Measurements from ENCODE around the gene PSMG3.

Gene PSMG3

DNA sequence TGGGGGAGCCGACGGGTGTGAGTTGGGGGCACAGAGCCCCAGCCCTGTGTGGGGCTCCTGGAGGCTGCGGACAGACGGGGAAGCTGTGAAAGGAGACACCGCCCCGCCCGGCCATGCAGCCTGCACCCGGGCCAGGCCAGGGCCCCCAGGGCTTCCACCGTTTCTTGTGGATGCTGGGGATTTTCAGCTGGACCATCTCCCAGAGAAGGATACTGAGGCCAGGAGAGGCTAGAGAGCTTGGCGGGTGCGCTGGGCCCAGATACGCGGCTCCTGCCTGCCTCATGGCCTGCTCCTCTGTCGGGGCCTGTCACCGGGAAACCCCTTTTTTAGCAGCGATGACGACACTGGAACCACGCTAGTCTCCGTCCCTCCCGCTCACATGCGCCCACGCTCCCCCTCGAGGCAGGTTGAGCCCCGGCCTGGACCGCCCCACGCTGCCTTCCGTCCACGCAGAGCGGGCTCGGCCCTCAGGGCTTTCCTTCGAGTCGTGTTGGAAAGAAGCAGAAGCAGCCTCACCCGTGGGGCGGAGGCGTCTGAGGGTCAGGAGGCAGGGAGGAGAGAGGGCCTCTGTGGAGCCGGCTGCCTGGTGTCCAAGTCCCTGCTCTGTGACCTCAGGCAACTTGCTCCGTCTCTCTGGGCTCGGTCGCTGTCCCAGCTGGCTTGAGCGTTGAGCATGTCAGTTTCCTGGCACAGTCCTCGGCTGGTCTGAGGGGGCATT, 25.5 kb downstream of the PSMG3 start:
- peak; percentile 7 for DNase-seq
- peaks cover 11% of the 10 kb centered on the region for H3K4me1 ChIP-seq
- H3K9me3 ChIP-seq, result no peaks in the 10 kb centered on the region
- H3K36me3 ChIP-seq, result no peaks in the 10 kb centered on the region
- TF ChIP-seq, protein P1, sequence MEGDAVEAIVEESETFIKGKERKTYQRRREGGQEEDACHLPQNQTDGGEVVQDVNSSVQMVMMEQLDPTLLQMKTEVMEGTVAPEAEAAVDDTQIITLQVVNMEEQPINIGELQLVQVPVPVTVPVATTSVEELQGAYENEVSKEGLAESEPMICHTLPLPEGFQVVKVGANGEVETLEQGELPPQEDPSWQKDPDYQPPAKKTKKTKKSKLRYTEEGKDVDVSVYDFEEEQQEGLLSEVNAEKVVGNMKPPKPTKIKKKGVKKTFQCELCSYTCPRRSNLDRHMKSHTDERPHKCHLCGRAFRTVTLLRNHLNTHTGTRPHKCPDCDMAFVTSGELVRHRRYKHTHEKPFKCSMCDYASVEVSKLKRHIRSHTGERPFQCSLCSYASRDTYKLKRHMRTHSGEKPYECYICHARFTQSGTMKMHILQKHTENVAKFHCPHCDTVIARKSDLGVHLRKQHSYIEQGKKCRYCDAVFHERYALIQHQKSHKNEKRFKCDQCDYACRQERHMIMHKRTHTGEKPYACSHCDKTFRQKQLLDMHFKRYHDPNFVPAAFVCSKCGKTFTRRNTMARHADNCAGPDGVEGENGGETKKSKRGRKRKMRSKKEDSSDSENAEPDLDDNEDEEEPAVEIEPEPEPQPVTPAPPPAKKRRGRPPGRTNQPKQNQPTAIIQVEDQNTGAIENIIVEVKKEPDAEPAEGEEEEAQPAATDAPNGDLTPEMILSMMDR (IDR thresholded peaks at IDR 0.05; ENCODE audit: low read depth, low read length), result no peak
- peaks cover 15% of the 10 kb centered on the region for H3K27me3 ChIP-seq
- H3K4me3 ChIP-seq (ENCODE audit: low read depth, low read length), result no peak overlapping the region

DNA sequence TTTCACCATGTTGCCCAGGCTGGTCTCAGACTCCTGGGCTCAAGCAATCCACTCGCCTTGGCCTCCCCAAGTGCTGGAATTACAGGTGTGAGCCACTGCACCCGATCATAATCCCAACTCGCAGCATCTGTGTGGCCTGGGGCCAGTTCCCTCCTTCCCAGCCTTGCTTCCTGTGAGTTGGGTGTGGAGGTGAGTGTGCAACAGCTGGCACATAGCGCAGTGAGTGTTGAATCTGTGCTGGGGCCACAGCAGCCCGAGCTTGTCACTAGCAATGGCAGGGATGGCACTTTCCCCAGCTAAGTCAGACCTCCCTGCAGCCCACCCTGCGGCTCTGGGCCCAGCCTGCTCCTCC, 26.0 kb downstream of the PSMG3 start:
- Histone ChIP-seq H3K4me1 (peaks cover 12% of the 10 kb centered on the region), H3K4me3 (ENCODE audit: low read depth, low read length) (no peak overlapping the region), H3K27me3 (peaks cover 17% of the 10 kb centered on the region), H3K36me3 (no peaks in the 10 kb centered on the region), H3K9me3 (no peaks in the 10 kb centered on the region)
- TF ChIP-seq, protein P1 (IDR thresholded peaks at IDR 0.05; ENCODE audit: low read depth, low read length), result no peak
- no peak for DNase-seq

DNA sequence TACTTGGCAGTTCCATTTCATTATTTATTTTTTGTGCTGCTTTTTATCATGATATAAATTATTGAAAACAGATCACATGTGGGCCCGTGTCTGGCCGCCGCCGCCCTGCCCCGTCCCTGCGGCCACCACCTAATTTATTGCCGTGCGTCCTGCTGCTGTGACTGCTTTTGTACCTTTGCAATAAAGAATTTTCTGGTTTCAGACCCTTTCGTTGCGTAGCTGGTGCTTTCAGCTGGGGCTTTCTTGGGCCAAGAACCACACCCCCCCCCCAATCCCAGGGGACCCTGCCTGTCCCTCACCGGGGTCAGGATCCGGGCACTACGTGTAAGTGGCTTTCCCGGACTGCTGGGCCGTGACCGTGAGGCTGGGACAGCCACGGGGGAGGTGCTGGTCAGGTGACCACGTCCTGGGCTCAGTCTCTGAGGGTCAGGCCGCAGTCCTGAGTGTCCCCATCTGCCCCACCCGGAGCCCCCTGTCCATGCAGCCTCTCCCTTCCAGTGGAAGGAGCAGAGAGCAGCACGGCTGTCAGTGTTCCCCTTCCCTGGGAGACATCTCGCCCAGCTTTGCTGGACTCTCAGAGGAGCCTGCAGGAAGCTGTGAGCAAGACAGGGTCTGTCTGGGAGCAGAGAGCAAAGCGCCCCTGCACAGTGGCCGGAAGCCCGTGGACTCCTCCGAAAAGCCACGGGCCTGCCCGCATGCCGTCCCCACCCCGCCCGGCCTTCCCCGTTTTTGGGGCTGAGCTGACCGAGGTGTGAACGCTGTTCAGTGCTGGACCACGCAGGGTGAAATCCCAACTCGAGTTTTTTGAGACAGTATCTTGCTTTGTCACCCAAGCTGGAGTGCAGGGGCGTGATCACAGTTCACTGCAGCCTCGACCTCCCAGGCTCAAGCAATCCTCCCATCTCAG, 26.7 kb downstream of the PSMG3 start:
- TF ChIP-seq, protein P1 (IDR thresholded peaks at IDR 0.05; ENCODE audit: low read depth, low read length), result no peak
- Histone ChIP-seq H3K36me3 (no peaks in the 10 kb centered on the region), H3K9me3 (no peaks in the 10 kb centered on the region), H3K4me1 (peaks cover 17% of the 10 kb centered on the region), H3K27me3 (peaks cover 23% of the 10 kb centered on the region), H3K4me3 (ENCODE audit: low read depth, low read length) (no peak overlapping the region)
- DNase-seq, result peak; percentile 52

DNA sequence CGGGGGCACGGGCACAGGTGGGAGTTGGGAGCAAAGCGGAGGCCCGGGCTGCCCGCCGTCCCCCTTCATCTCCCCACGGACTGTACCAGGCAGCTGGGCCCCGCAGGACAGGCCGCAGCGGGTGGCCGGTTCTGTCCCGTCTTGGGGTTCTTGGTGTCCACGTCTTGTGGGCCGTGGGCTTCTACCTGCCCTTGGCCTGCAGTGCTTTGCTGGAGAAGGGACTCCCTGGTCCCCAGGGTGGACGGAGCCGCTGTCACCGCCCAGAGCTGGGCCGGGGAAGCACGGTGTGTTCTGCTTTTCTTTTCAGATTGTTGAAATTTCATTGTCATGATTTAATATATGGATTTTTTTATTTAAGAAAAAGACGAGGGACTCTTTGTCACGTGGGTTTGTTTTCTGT, 27.5 kb downstream of the PSMG3 start:
- Histone ChIP-seq H3K4me1 (peaks cover 23% of the 10 kb centered on the region), H3K4me3 (ENCODE audit: low read depth, low read length) (no peak overlapping the region), H3K27me3 (peaks cover 31% of the 10 kb centered on the region), H3K9me3 (no peaks in the 10 kb centered on the region), H3K36me3 (no peaks in the 10 kb centered on the region)
- TF ChIP-seq, protein P1 (IDR thresholded peaks at IDR 0.05; ENCODE audit: low read depth, low read length), result no peak
- DNase-seq, result peak; percentile 8

DNA sequence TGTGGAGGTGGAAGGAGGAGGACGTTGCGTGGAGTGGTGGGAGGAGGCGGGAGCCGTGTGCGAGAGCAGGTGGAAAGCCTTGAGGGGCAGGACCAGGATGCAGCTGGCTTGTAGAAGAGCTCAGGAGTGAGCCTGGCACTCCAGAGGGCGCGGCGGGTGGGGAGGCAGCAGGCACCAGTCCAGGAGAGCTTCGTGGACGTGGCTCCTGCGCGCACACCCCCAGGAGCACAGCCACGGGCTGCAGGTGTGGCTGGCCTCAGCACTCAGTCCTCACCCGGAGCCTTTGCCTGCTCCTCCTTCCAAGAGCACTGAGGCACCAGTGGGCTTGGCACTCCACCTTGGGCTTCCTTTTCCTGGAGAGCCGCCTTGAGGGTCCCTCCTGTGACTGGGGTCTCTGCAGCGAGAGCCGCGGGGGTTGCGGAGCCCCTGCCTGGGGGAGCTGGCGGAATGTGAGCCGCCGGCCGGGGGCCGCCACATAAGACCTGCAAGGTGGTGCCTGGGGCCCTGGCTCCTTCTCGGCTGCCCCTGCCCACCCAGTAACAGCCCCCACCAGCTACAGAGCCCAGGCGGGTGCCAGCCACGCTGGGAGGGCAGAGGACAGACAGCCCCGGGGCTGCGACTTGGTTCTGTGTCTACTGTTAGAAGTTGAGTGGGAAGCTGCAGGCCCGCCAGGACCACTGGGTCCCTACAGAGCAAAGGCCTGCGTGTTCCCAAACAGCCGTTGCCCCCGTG, 28.2 kb downstream of the PSMG3 start:
- peak; percentile 7 for DNase-seq
- Histone ChIP-seq H3K9me3 (no peaks in the 10 kb centered on the region), H3K36me3 (no peaks in the 10 kb centered on the region), H3K4me3 (ENCODE audit: low read depth, low read length) (no peak overlapping the region), H3K4me1 (peaks cover 24% of the 10 kb centered on the region), H3K27me3 (peaks cover 38% of the 10 kb centered on the region)
- TF ChIP-seq, protein P1 (IDR thresholded peaks at IDR 0.05; ENCODE audit: low read depth, low read length), result no peak

Measured in BE2C (cell line).